ENCODE measurements around the gene IFNL1.
"Not testable (repeated sequence)": the region's sequence is repeated elsewhere in the genome, so short reads cannot be mapped to it uniquely, and the experiment has no call there.

The IFNL1 gene

GRCh38 chr19:39332293-39332692, 36.1 kb downstream of the IFNL1 start:
- no peak for DNase-seq (ENCODE audit: low read depth)

DNA sequence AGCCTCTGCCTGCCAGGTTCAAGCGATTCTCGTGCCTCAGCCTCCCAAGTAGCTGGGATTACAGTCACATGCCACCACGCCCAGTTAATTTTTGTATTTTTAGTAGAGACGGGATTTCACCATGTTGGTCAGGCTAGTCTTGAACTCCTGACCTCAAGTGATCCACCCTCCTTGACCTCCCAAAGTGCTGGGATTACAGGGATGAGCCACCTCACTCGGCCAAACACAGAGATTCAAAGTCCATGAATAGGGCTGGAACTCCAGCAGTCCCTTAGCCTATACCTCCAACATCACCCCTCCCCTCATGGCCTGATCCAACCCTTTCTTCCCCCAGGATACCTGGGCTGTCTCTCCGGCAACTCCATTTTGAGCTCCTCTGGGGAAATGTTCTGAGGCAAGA, 36.5 kb downstream of the IFNL1 start:
- not testable (repeated sequence) for DNase-seq (ENCODE audit: low read depth)

GRCh38 chr19:39333507-39333906, 37.3 kb downstream of the IFNL1 start:
- no peak for DNase-seq (ENCODE audit: low read depth)

DNA sequence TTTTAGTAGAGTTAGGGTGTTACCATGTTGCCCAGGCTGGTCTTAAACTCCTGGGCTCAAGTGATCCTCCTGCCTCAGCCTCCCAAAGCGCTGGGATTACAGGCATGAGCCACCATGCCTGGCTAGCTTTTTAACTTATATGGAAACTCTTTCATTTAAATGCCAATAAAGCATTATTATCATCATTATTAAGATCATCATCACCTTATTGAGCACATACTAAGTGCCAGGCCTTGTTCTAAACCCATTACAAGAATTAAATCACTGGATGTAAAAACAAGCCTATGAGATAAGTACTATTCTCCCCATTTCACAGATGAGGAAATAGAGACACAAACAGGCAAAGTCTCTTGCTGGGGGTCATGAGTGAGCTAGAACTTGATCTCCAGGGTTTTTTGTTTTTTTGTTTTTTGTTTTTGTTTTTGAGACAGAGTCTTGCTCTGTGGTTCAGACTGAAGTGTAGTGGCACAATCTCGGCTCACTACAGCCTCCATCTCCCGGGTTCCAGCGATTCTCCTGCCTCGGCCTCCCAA, 38.3 kb downstream of the IFNL1 start:
- DNase-seq (ENCODE audit: low read depth): no peak

- DNase-seq (ENCODE audit: low read depth): no peak
Measured at GRCh38 chr19:39335168-39335548, 39.0 kb downstream of the IFNL1 start.

GRCh38 chr19:39336483-39336882, 40.3 kb downstream of the IFNL1 start:
- DNase-seq (ENCODE audit: low read depth): no peak

DNA sequence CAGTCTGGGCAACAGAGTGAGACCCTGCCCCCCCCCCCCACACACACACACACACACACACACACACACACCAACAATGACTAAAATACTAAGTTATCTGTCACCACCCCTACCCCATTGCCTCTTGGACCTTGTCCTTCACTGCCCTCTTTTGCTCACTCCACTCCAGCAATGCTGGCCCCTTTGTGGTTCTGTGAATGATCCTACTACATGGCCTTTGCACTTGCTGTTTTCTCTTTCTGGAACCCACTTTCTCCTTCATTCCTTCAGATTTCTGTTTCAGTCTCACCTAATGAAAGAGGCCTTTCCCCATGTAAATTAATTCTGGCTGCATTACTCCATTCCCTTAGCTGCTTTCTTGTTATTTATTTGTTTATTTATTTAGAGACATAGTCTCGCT, 43.5 kb downstream of the IFNL1 start:
- no peak for DNase-seq (ENCODE audit: low read depth)

DNA sequence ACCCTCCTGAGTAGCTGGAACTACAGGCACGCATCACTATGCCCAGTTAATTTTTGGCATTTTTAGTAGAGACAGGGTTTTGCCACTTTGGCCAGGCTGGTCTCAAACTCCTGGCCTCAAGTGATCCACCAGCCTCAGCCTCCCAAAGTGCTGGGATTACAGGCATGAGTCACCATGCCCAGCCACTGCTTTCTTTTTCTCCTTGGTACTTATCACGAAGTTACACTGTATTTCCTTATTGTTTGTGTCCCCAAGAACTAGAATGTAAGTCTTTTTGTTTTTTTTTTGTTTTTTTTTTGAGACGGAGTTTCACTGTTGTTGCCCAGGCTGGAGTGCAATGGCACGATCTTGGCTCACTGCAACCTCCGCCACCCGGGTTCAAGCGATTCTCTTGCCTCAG, 43.9 kb downstream of the IFNL1 start:
- DNase-seq (ENCODE audit: low read depth): not testable (repeated sequence)

GRCh38 chr19:39341129-39341718, 45.0 kb downstream of the IFNL1 start:
- DNase-seq (ENCODE audit: low read depth): no peak

DNA sequence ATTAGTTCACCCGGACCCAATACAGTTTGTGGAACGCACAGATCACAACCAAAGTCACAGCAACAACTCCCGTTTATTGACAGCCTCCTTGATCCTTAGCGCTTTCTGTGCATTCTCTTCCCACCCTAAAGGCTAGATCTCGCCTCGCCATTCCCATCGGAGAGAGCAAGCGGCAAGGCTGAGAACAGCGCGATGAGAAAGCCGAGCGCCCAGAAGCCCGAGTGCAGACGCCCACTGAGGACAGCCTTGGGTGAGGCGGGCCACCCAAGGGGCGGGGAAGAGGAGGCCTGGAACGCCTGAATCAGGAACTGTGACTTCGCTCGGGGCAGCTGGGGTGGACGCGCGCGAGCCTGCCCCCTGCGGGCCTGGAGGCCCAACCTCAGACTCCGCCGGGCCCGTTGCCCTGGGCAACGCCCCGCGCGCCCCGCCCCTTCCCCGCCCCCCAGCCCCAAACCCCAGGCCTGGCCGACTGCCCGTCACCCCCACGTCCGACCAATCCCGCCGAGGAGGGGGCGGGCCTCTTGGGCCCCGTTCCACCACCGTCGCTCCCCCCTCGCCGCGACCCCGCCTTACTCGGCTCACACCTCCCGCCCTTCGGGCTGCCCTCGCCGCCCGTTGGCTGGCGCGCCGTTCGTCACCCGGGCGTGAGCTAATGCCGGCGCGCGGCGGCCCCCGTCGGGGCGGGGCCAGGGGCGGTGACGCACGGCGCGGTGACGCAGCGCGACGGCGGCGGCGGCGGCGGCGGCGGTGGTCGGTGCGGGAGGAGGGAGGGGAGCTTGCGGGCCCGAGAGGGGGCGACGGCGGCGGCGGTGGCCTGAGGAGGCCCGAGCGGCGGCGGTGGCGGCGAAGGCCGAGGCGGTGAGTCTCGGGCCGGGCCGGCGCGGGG, 45.8 kb downstream of the IFNL1 start, which contains the start of gene SAMD4B:
Gene SAMD4B, plus strand, starts transcription at position 703 of the 886 bp plus-strand sequence. CDS start 14,473 bp downstream, outside the sequence.
- peak; percentile 100 for DNase-seq (ENCODE audit: low read depth)

DNA sequence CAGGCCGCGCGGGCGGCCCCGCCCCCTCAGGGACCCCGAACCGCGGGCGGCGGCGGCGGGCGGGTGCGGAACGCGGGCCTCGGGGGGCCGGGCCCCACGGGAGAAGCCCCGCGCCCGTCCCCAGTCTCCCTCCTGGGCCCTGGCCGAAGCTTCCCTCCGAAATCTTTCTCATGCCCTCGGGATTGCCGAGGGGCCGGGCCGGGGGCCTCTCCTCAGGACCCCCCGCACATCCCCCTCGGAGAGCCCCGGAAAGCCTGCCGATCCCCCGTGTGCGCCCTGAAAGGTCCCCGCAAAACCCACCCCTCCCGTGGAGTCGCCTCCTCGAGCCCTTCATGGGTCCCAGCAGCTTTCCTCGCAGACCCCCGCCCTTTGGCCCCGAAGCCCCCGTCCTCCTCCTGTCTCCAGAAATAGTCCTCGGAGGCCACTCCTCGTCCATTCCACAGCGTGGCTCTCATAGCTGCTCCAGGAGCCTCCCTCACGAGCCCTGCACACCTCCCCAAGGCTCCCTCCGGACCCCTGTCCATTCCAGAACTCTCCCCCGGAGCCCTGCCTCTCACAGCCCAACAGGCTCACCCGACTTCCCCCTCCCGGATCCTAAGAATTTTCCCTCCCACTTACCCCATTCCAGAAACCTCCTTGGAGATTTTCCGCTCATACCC, 46.6 kb downstream of the IFNL1 start:
- no peak for DNase-seq (ENCODE audit: low read depth)

DNA sequence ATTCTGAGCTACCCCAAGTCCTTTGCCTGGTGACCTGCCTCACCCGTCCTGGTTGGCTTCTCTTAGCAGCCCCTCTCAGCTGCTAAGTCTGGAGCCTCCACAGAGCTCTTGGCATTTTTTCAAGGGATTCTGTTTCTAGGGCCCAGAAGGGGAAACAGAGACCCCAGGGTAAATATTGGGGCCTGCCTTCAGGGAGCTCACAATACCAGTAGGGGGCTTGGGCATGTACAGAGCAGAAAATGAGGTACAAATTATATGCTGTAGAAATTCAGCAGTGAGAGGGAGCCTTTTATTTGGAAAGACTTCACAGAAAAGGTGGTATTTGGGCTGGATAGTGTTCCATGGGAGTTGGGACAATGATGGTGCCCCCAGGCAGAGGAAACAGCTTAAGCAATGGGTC, 49.7 kb downstream of the IFNL1 start:
- DNase-seq (ENCODE audit: low read depth): no peak

DNA sequence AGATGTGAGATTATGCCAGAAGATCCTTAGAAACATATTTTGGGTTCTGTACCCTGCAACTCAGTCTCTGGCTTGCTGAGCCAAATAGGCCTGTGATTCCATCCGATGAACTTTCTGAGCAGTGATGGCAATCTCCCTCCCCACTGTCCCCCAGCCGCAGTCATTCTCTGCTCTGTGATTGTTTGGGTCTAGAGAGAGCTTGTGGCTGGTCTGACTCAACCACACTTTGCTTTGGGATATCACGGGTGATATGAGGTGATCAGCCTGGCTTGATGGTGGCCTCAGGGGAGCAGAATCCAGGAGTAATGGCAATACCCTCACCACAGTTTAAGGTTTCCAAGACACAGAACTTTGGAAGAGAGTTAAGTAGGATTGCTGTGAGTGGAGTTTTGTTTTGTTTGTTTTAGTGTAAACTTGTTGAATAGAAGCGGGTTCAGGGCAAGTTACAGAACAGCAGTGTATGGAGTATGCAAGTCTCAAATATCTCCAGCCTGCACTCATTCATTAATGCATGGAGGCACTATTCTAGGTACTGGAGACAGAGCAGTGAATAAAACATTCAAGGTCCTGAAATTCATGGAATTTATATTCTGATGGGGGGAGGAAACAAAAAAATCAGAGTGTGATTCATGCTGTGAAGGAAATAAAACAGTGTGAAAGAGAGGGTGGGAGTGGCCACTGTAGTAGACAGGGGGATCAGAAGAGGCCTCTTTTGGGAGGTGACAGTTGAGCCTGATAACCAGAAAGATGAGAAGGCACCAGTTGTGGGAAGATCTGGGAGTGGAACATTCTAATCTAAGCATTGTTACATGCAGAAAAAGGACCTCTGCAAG, 51.3 kb downstream of the IFNL1 start:
- no peak for DNase-seq (ENCODE audit: low read depth)
